K562 (cell line): ENCODE measurements around the gene NEDD4L. TPM values are rescaled to one million over a fixed set of nuclear protein-coding genes. Genes with fewer than 3 reads are reported as not detected.

Experiments
- ATAC-seq: fragments of 200-7000 bp; cut with Tn5 transposase; 3 replicates; pipeline ENCODE4 v1.9.1; 2020; ENCODE audit warnings: moderate library complexity
- BruUV-seq: library from RNA; stranded (reverse); fragments of 400-500 nt; replicated peaks from 2 replicates; lab custom pipeline; 2021; lab: Mats Ljungman, UMichigan
- CTCF ChIA-PET: fragments of 300-600 bp; formaldehyde crosslinking; extraction: SDS; loops from one replicate; lab custom pipeline; 2021; ENCODE audit warnings: low intra/inter-chr PET ratio; lab: Yijun Ruan, JAX
- POLR2A ChIA-PET: fragments of 300-600, 350-650 bp; sonication (Branson Sonifier 250); formaldehyde crosslinking; extraction: SDS; loops from one replicate; lab custom pipeline; 2021; ENCODE audit warnings: antibody characterized with exemption, inconsistent platforms; lab: Yijun Ruan, JAX
- DNase-seq, 4 experiments: peaks; one replicate each; pipeline versions ENCODE4 v3.0.0 to v3.0.0-alpha.2; 2011 to 2018; ENCODE audit warnings: low spot score in 3 of 4, mixed read lengths in 3 of 4; ENCODE audit errors: extremely low read depth in 1 of 4
- FAIRE-seq: peaks from 2 replicates; lab custom pipeline; 2011; peaks lifted over from hg19 to GRCh38; lab: Jason Lieb, UNC
- H2AFZ ChIP-seq: 2 replicates; pipeline ENCODE4 v1.6.0; 2011; ENCODE audit warnings: low read depth, low read length, control low read depth, inconsistent platforms
- H3K27ac ChIP-seq: fragments of 200-600 bp; 3 replicates; pipeline ENCODE4 v1.8.0; 2011; ENCODE audit warnings: low read depth, mild to moderate bottlenecking, control low read depth, inconsistent platforms, low read length, moderate library complexity, mixed read lengths; ENCODE audit errors: extremely low read depth
- H3K27me3 ChIP-seq, 2 experiments: fragments of 300-600 bp in 1 of 2; 2 replicates in 1 of 2; 3 replicates in 1 of 2; pipeline versions ENCODE4 v1.6.0 to v1.8.0; 2011; ENCODE audit warnings: inconsistent platforms in 2 of 2, low read length in 2 of 2, mild to moderate bottlenecking in 1 of 2, mixed read lengths in 1 of 2, moderate library complexity in 1 of 2; ENCODE audit not compliant: control insufficient read depth in 2 of 2, insufficient read depth in 2 of 2
- H3K36me3 ChIP-seq: fragments of 300-600 bp; 3 replicates; pipeline ENCODE4 v1.8.0; 2011; ENCODE audit warnings: mild to moderate bottlenecking, low read length, inconsistent platforms; ENCODE audit not compliant: control insufficient read depth, insufficient read depth
- H3K4me1 ChIP-seq, 2 experiments: fragments of 200-600 bp in 1 of 2; replicated peaks in 1 of 2; 2 replicates in 1 of 2; 3 replicates in 1 of 2; pipeline versions ENCODE4 v1.5.1 to v1.8.0; 2011; ENCODE audit warnings: inconsistent platforms in 2 of 2, low read length in 2 of 2, mild to moderate bottlenecking in 1 of 2, mixed read lengths in 1 of 2, moderate library complexity in 1 of 2; ENCODE audit not compliant: control insufficient read depth in 2 of 2, insufficient read depth in 2 of 2
- H3K4me2 ChIP-seq: 2 replicates; pipeline ENCODE4 v1.6.1; 2011; ENCODE audit warnings: low read length, control low read depth, inconsistent platforms, mixed read lengths; ENCODE audit not compliant: insufficient read depth
- H3K4me3 ChIP-seq: fragments of 200-600 bp; sonication (generic), shearing (Covaris generic); 2 replicates; pipeline ENCODE4 v1.5.1; 2016; ENCODE audit warnings: control low read depth, inconsistent platforms
- H3K79me2 ChIP-seq: fragments of 200-600 bp; 3 replicates; pipeline ENCODE4 v1.8.0; 2011; ENCODE audit warnings: low read length, inconsistent platforms; ENCODE audit not compliant: control insufficient read depth, insufficient read depth
- H3K9ac ChIP-seq, 2 experiments: 2 replicates each; pipeline versions ENCODE4 v1.6.0 to v1.6.1; 2011; ENCODE audit warnings: low read depth in 2 of 2, low read length in 2 of 2, control low read depth in 1 of 2, inconsistent platforms in 1 of 2, mild to moderate bottlenecking in 1 of 2, mixed read lengths in 1 of 2; ENCODE audit not compliant: insufficient read depth in 1 of 2
- H3K9me1 ChIP-seq: one replicate; pipeline ENCODE4 v1.6.0; 2011; ENCODE audit warnings: inconsistent platforms, mild to moderate bottlenecking, low read length, moderate library complexity; ENCODE audit not compliant: control insufficient read depth, insufficient read depth
- H3K9me3 ChIP-seq: replicated peaks from 2 replicates; pipeline ENCODE4 v1.5.1; 2011; ENCODE audit warnings: low read depth, low read length, inconsistent platforms; ENCODE audit not compliant: control insufficient read depth, insufficient read depth
- H4K20me1 ChIP-seq: replicated peaks from 2 replicates; pipeline ENCODE4 v1.6.1; 2011; ENCODE audit warnings: low read length, inconsistent platforms, mixed read lengths; ENCODE audit not compliant: control insufficient read depth, insufficient read depth
- ATF7 ChIP-seq: fragments of 450-650 bp; IDR thresholded peaks from 2 replicates; pipeline ENCODE4 v1.7.1; 2014; ENCODE audit warnings: mild to moderate bottlenecking, moderate library complexity
- HDAC6 ChIP-seq: IDR thresholded peaks from 2 replicates; pipeline ENCODE4 v1.6.1; 2012; ENCODE audit warnings: low read depth, mild to moderate bottlenecking, control low read depth, inconsistent platforms, low read length, moderate library complexity
- NCOA4 ChIP-seq: fragments of 450-650 bp; IDR thresholded peaks from 2 replicates; pipeline ENCODE4 v1.6.1; 2018; ENCODE audit warnings: mild to moderate bottlenecking; ENCODE audit not compliant: partially characterized antibody
- NEUROD1 ChIP-seq: fragments of 150-350 bp; IDR thresholded peaks from 2 replicates; pipeline ENCODE4 v1.6.1; 2014; ENCODE audit warnings: borderline replicate concordance, low read length, low read depth; ENCODE audit not compliant: partially characterized antibody
- RFX1 ChIP-seq: fragments of 450-650 bp; IDR thresholded peaks from 2 replicates; pipeline ENCODE4 v1.6.1; 2016; ENCODE audit warnings: mild to moderate bottlenecking, moderate library complexity
- RHOXF2B ChIP-seq: fragments of 250-450 bp; sonication (Bioruptor Pico); conservative IDR thresholded peaks from 2 replicates; pipeline ENCODE4 v1.5.1; 2021
- STAT5A ChIP-seq: IDR thresholded peaks from 2 replicates; pipeline ENCODE4 v1.6.1; 2012; ENCODE audit warnings: low read length, inconsistent platforms, borderline replicate concordance
- WHSC1 ChIP-seq: IDR thresholded peaks from one replicate; pipeline ENCODE4 v1.6.1; 2012; ENCODE audit warnings: low read length, control low read depth, inconsistent platforms
- ZC3H4 ChIP-seq: sonication (generic); formaldehyde crosslinking; IDR thresholded peaks from 2 replicates; pipeline ENCODE4 v1.9.0; 2021; ENCODE audit warnings: missing genetic modification reagents, borderline replicate concordance
- ZNF217 ChIP-seq: sonication (generic); formaldehyde crosslinking; IDR thresholded peaks from 2 replicates; pipeline ENCODE4 v1.8.0; 2022; ENCODE audit warnings: mild to moderate bottlenecking, missing genetic modification reagents
- WGBS: fragments of 100-300 bp; shearing (Covaris generic); methylation state at CpG from one replicate; pipeline ENCODE4 v1.1.6; 2016; ENCODE audit warnings: low coverage, mixed read lengths; ENCODE audit not compliant: insufficient coverage; ENCODE audit errors: missing lambda C conversion rate; 5-methylcytosine and 5-hydroxymethylcytosine counted together
- in situ Hi-C: fragments of 300-500 bp; cut with MboI; formaldehyde crosslinking; loops from 4 replicates; pipeline ENCODE4 v1.15.0; 2018; ENCODE audit warnings: inconsistent platforms, mixed read lengths
- intact Hi-C: fragments of 100-400 bp; cut with micrococcal nuclease; formaldehyde crosslinking; loops from 2 replicates; pipeline ENCODE4 v1.14.2; 2022
- polyA plus RNA-seq, 8 experiments: library from polyadenylated mRNA; depleted of rRNA in 4 of 8; stranded (reverse) in 5 of 8; unstranded in 3 of 8; fragments of >200 nt; fragmentation: Nextera tagmentation in 2 of 8; fragmentation: Illumina TruSeq in 1 of 8; extraction: Ambion mirVana in 2 of 8; extraction: Trizol in 1 of 8; gene quantifications; 2 replicates each; pipeline versions ENCODE4 v1.2.1 to v1.2.3, GENCODE V29; 2011 to 2014; ENCODE audit warnings: inconsistent platforms in 1 of 8, missing spikeins in 1 of 8
- total RNA-seq, 7 experiments: library from RNA; depleted of rRNA in 6 of 7; stranded (reverse); fragments of >200 nt in 6 of 7; fragmentation: Illumina TruSeq in 2 of 7; extraction: Trizol in 2 of 7; gene quantifications; 2 replicates each; pipeline versions ENCODE4 v1.2.1 to v1.2.3, GENCODE V29; 2011 to 2021; ENCODE audit warnings: low replicate concordance in 1 of 7
- TF ChIP-seq, protein P1 (sequence below): fragments of 250-450 bp; sonication (Bioruptor Pico); IDR thresholded peaks from 2 replicates; pipeline ENCODE4 v1.5.0; 2021; ENCODE audit warnings: mild to moderate bottlenecking, borderline replicate concordance

The NEDD4L gene
- total and polyA plus RNA-seq, 9 of the 15 experiments (the other 6 are each of a cell fraction or from before 2014, with no cell fraction given): 8.1 to 33.4 (median 19.9) TPM

GRCh38 chr18:58163004-58163590, 119.1 kb downstream of the NEDD4L start:
- H3K9ac ChIP-seq: no peak overlapping the region
- H3K79me2 ChIP-seq: peaks cover 7% of the 10 kb centered on the region; the same call in 1 of the 3 replicates
- no peaks in the 10 kb centered on the region for H3K9me3 ChIP-seq
- H2AFZ ChIP-seq: no peak overlapping the region
- ChIA-PET CTCF (no interaction called here), POLR2A (no interaction called here)
- no peak overlapping the region for H3K27ac ChIP-seq
- H4K20me1 ChIP-seq: 0 out of 2 replicates have a peak, but pooled peaks cover 4% of the 10 kb centered on the region
- no TSS peak for BruUV-seq
- H3K4me3 ChIP-seq: no peak overlapping the region
- in situ Hi-C loops: no loop called here
- WGBS: 71% methylated on average over 5 of the region's 6 CpGs
- H3K4me2 ChIP-seq: no peak overlapping the region
- intact Hi-C loops: no loop called here
- FAIRE-seq: no peak
- no peaks in the 10 kb centered on the region for H3K27me3 ChIP-seq
- H3K9me1 ChIP-seq: peaks cover 2% of the 10 kb centered on the region
- peaks cover 0 to 11% of the 10 kb centered on the region in 2 experiments; a peak in 3 of 5 replicates for H3K4me1 ChIP-seq
- ATAC-seq: no peak
- no peaks in the 10 kb centered on the region for H3K36me3 ChIP-seq
- TF ChIP-seq, protein P1, sequence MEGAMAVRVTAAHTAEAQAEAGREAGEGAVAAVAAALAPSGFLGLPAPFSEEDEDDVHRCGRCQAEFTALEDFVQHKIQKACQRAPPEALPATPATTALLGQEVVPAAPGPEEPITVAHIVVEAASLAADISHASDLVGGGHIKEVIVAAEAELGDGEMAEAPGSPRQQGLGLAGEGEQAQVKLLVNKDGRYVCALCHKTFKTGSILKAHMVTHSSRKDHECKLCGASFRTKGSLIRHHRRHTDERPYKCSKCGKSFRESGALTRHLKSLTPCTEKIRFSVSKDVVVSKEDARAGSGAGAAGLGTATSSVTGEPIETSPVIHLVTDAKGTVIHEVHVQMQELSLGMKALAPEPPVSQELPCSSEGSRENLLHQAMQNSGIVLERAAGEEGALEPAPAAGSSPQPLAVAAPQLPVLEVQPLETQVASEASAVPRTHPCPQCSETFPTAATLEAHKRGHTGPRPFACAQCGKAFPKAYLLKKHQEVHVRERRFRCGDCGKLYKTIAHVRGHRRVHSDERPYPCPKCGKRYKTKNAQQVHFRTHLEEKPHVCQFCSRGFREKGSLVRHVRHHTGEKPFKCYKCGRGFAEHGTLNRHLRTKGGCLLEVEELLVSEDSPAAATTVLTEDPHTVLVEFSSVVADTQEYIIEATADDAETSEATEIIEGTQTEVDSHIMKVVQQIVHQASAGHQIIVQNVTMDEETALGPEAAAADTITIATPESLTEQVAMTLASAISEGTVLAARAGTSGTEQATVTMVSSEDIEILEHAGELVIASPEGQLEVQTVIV: no peak
- TF ChIP-seq ZNF217 (CRISPR knock-in tag) (no peak), NCOA4 (no peak), STAT5A (no peak), RHOXF2B (CRISPR knock-in tag) (no peak), ATF7 (no peak), NEUROD1 (no peak), ZC3H4 (CRISPR knock-in tag) (no peak), RFX1 (no peak), WHSC1 (no peak), HDAC6 (no peak)
- DNase-seq: no peak
